T follicular helper cell (primary cell): Measurements from ENCODE around the gene MAPK6.

Experiments
- DNase-seq: peaks from one replicate; pipeline ENCODE4 v3.0.0-alpha.2; 2020; ENCODE audit warnings: low read depth

The MAPK6 gene

GRCh38 chr15:52102463-52102862 lies 83.4 kb downstream of the MAPK6 start:
- DNase-seq: no peak

DNA sequence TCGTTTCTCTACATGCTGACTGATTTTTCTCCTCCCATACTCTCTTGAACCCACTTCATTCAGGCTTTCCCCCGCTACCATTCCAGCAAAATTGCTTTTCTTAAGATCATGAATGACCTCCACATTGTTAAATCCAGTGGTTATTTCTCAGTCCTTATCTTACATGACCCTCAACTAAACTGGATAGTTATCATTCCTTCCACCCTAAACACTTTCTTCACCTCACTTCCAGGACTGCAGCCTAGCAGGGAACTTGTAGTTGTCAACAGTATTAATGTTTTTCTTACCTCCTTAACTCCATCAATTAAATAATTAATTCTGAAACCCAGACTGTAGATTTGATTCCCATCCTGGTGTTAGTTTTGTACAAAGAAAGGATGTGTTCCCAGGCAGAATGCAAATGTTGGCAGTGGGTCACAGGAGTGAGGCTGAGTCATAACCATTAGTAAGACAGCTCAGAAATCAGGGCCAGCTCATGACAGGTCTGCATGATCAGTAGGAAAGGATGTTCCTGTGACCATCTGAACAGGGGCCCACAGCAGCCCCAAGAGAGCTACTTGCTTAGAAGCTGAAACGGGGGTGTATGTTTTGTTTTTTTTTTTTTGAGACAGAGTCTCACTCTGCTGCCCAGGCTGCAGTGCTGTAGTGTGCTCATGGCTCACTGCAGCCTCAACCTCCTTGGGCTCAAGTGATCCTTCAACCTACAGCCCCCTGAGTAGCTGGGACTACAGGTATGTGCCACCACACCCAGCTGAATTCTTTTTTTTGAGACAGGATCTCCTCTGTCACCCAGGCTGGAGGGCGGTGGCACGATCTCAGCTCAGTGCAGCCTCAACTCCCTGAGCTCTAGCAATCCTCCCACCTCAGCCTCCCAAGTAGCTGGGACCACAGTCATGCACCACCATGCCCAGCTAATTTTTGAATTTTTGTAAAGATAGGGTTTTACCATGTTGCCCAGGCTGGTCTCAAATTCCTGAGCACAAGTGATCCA lies 84.5 kb downstream of the MAPK6 start:
- DNase-seq: no peak

- no peak for DNase-seq
Observed at GRCh38 chr15:52104532-52105004, 85.5 kb downstream of the MAPK6 start.

DNA sequence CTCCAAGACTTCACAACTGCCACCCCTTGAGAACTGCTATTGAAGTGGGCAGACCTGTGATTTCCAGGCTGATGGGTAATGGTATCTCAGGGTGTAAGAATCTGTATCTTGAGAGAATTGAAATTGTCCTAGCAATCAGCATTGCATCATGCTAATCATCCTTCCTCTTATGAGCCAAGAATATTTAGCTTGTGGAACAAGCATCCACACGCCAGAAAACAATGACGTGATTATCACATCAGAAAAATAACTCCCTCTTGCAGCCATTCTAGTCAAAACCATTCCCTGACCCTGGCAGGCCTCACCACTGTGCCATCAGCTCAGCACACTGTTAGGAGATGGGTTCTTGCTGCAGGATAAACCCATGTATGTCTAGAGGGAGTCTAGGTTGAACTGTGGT lies 86.8 kb downstream of the MAPK6 start:
- DNase-seq: no peak

DNA sequence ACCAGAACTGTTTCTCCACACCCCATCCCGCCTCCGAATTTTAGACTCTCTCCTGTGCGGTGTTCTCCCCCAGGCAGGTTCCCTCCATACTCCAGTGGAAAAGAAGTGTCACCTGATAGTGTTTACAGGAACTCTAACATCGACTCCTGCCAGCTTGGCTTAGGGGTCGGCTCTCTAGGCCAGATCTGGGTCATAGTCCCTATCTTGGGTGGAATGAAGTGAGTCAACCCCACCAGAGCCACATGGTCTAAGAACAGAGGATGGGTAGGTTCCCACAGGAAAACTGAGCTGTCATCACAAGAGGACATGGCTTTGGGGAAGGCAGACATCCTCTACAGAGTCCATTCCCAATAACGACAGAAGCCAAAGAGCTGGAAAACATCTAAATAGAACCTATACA lies 87.6 kb downstream of the MAPK6 start:
- DNase-seq: no peak

GRCh38 chr15:52107238-52107637 lies 88.2 kb downstream of the MAPK6 start:
- DNase-seq: no peak

GRCh38 chr15:52109559-52110451 lies 90.8 kb downstream of the MAPK6 start:
- DNase-seq: no peak

DNA sequence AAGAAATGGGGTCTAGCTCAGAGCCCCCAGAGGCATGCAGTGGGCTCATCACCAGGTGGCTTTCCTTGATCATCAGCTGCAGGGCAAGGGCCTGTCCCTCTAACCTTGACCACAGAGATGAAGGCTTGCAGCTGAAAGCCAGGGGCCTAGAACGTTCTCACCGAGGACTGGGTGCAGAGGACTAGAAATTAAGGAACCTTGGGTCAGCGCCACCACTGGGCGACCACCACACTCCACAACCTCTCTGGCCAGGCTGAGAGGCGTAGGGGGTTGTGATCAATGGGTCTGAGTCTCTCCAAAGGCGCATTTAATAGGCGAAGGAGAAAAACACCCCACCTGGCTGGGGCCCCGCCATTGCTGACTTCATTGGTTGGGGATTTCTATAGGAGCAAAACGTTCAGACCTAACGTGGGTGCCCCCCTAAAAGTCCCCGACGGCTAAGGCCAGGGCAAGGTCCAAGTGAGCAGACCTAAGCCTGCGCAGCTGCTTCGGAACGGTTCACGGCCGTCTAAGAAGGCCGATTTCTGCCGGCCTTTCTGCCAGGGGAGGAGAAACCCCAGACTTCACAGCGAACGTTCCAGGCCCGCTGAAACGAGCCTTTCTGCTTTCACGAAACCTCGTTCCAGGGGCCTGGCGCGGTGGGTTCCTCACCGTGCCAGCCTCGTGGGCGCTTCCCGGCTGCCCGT lies 92.6 kb downstream of the MAPK6 start:
- DNase-seq: no peak

- DNase-seq: peak; percentile 30
Observed at GRCh38 chr15:52112203-52112750, 93.3 kb downstream of the MAPK6 start.

DNA sequence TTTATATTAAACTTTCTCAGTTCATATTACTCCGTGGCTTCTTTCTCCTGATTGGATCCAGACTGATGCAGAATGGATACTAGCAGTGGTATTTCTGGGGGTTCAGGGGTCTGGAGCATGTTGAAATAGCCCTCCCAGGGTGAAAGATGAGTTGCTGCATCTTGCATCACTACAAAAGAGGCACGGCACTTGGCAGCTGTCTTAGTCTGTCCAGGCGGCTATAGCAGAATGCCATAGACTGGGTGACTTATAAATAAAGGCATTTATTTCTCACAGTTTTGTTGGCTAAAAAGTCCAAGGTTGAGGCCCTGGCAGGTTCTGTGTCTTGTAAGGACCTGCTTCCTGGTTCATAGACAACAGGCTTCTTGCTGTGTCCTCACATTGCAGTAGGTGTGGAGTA lies 94.2 kb downstream of the MAPK6 start:
- no peak for DNase-seq

DNA sequence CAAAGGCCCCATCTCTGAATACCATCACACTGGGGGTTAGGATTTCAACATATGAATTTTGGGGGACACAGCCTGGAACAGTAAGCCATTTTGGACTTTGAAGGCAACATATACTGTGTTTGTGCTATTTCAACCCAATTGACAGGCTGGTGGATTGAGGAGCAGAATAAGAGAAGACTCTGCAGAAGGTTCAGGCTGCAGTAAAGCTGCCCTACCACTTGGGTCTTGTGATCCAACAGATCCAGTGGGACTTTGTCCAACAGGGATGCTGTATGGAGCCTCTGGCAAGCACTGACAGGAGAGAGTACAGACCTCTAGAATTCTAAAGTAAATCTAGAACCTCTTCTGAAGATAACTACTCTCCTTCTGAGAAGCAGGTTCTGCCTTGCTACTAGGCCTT lies 94.7 kb downstream of the MAPK6 start:
- no peak for DNase-seq

GRCh38 chr15:52114261-52115055 lies 95.4 kb downstream of the MAPK6 start:
- DNase-seq: no peak

DNA sequence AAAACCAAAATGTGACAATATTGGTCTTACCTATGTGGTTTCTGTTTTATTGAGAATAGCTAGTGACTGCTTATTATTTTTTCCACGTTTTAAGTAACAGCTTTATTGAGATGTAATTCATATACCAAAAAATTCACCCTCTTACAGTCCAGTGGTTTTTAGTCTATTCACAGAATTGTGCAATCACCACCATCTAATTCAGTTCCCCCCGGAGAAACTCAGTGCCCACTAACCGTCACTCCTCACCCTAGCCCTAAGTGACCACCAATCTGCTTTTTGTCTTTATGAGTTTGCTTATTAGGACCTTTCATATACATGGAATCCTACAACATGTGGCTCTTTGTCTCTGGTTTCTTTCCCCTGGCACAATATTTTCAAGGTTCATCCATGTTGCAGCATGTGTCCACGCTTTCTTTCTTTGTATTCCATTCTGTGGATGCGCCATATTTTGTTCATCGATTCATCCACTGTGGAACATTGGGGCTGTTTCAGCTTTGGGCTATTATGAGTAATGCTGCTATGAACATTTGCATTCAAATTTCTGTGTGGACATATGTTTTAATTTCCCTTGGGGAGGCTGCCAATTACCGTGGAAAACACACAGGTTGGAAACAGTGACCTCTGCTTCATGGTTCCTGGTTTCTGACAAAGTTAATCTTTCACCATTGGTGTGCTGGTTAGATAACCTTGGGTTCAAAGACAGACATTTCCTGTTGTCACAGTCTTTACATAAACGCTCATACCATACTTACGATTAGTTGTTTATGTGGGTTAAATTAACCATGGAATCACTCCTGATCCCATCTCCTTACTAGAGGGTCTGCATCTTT lies 96.8 kb downstream of the MAPK6 start:
- DNase-seq: no peak
